HFFc6 (cell line): Measurements from ENCODE around the gene ZNF496. TPM values are rescaled to one million over a fixed set of nuclear protein-coding genes. Genes with fewer than 3 reads are reported as not detected.
"Not testable (repeated sequence)": the region's sequence is repeated elsewhere in the genome, so short reads cannot be mapped to it uniquely, and the experiment has no call there.

Source experiments
- DNase-seq: peaks from one replicate; pipeline ENCODE4 v3.0.0-alpha.2; 2018
- H3K27ac Mint-ChIP-seq: 2 replicates; pipeline ENCODE4 v1.8.0; 2020; ENCODE audit warnings: mild to moderate bottlenecking, mixed read lengths
- H3K27me3 Mint-ChIP-seq: 2 replicates; pipeline ENCODE4 v1.8.0; 2021; ENCODE audit warnings: mild to moderate bottlenecking, moderate library complexity, mixed read lengths; ENCODE audit not compliant: insufficient read depth
- H3K36me3 Mint-ChIP-seq: 2 replicates; pipeline ENCODE4 v1.8.0; 2021; ENCODE audit warnings: low read depth, mixed read lengths
- H3K4me1 Mint-ChIP-seq: 2 replicates; pipeline ENCODE4 v1.8.0; 2020; ENCODE audit warnings: low read depth, mixed read lengths
- H3K4me3 Mint-ChIP-seq: 2 replicates; pipeline ENCODE4 v1.8.0; 2020; ENCODE audit warnings: mild to moderate bottlenecking, moderate library complexity, mixed read lengths
- H3K9me3 Mint-ChIP-seq: 2 replicates; pipeline ENCODE4 v1.8.0; 2020; ENCODE audit warnings: mild to moderate bottlenecking, mixed read lengths
- CTCF ChIP-seq: fragments of 200-600 bp; sonication (generic); IDR thresholded peaks from 2 replicates; pipeline ENCODE4 v1.5.0; 2021; ENCODE audit warnings: antibody characterized with exemption, mild to moderate bottlenecking
- long read RNA-seq: library from polyadenylated mRNA; unstranded; transcript quantifications from one replicate; pipeline ENCODE4 v2.0.0, GENCODE V29; 2019
- total RNA-seq, 6 experiments: library from RNA; stranded (reverse); fragmentation: NEBNext Ultra II Directional; extraction: Animal tissue kit (Norgen Biotek cat#: 25700); gene quantifications; 2 replicates in 1 of 6; 3 replicates in 5 of 6; pipeline ENCODE4 v1.2.3, GENCODE V29; 2021

Gene ZNF496
- 10 to 100 TPM; 13.7 to 19.9 (median 17.1) TPM for total RNA-seq
- long read RNA-seq, full-length matches to known transcripts = 1 of 14 reads
- long read RNA-seq, partial matches to known transcripts = 5 of 14 reads
- long read RNA-seq, other reads (novel, unspliced or antisense) = 8 of 14 reads

GRCh38 chr1:247331525-247332214 lies at the start of gene ZNF496:
ZNF496 (minus strand) TSS chr1:247331867; CDS start chr1:247329578, 2,289 bp downstream.
- 0 out of 2 replicates have a peak, but pooled peaks cover 3% of the 10 kb centered on the region for H3K27me3 Mint-ChIP-seq
- H3K36me3 Mint-ChIP-seq = peaks cover 11% of the 10 kb centered on the region; the same call in 1 of the 2 replicates
- peak within 1 kb of the TSS; percentile 88 for H3K4me3 Mint-ChIP-seq
- H3K27ac Mint-ChIP-seq = peak within 1 kb of the TSS; percentile 76
- H3K4me1 Mint-ChIP-seq = peaks cover 41% of the 10 kb centered on the region
- peak; percentile 71 for DNase-seq
- no peaks in the 10 kb centered on the region for H3K9me3 Mint-ChIP-seq
- no peak for TF ChIP-seq CTCF

DNA sequence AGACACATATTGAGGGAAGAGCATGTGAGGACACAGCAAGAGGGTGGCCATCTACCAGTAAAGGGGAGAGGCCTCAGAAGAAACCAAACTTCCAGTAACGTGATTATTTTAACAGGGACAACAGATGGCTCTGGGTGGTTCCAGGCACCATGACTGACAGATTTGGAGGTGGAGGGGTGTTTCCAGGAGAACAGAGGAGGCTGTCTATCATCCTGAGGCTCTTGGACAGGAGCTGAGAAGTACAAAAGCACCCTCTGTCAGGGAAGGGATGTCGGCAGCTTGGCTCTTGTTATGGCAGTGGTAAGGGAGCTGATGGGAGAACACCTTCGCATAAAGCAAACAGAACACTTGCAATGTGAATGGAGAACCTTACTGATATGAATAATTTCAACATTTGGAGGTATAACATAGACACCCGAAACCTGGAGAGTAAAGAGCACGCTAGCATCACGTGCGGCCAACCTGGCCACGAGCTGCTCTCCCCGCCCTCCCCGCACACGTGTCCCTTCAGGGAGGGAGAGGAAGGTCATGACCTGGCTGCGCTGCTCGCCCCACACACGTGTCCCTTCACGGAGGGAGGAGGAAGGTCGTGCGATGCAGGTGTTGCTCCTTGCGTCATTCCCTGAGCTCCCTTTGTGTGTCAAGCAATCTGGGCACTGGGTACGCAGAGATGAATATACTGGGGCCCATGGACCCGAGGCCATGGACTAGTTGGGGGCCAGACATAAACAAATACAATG lies 46.8 kb upstream of the ZNF496 start:
- Mint-ChIP-seq H3K27me3 (peaks cover 1% of the 10 kb centered on the region; the same call in 1 of the 2 replicates), H3K36me3 (peaks cover 6% of the 10 kb centered on the region; the same call in 1 of the 2 replicates), H3K4me3 (no peak overlapping the region), H3K27ac (no peak overlapping the region), H3K4me1 (peaks cover 29% of the 10 kb centered on the region; the same call in 1 of the 2 replicates), H3K9me3 (peaks cover 5% of the 10 kb centered on the region)
- TF ChIP-seq CTCF = no peak
- no peak for DNase-seq

DNA sequence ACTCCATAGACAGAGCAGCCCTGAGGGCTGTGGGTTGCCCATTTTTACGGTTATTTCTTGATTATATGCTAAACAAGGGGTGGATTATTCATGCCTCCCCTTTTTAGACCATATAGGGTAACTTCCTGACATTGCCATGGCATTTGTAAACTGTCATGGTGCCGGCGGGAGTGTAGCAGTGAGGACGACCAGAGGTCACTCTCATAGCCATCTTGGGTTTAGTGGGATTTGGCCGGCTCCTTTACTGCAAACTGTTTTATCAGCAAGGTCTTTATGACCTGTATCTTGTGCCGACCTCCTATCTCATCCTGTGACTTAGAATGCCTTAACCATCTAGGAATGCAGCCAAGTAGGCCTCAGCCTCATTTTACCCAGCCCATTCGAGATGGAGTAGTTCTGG lies 46.0 kb upstream of the ZNF496 start:
- not testable (repeated sequence) for H3K36me3 Mint-ChIP-seq, H3K27me3 Mint-ChIP-seq, H3K9me3 Mint-ChIP-seq, DNase-seq, H3K27ac Mint-ChIP-seq, H3K4me3 Mint-ChIP-seq
- H3K4me1 Mint-ChIP-seq = peaks cover 23% of the 10 kb centered on the region; the same call in 1 of the 2 replicates

- Mint-ChIP-seq H3K9me3 (peaks cover 5% of the 10 kb centered on the region), H3K27ac (no peak overlapping the region), H3K4me1 (peaks cover 23% of the 10 kb centered on the region; the same call in 1 of the 2 replicates), H3K36me3 (peaks cover 6% of the 10 kb centered on the region; the same call in 1 of the 2 replicates), H3K27me3 (no peaks in the 10 kb centered on the region; the same call in 1 of the 2 replicates), H3K4me3 (no peak overlapping the region)
- DNase-seq = no peak
- no peak for TF ChIP-seq CTCF
These were observed 45.0 kb upstream of the ZNF496 start for GRCh38 chr1:247376659-247377058.

DNA sequence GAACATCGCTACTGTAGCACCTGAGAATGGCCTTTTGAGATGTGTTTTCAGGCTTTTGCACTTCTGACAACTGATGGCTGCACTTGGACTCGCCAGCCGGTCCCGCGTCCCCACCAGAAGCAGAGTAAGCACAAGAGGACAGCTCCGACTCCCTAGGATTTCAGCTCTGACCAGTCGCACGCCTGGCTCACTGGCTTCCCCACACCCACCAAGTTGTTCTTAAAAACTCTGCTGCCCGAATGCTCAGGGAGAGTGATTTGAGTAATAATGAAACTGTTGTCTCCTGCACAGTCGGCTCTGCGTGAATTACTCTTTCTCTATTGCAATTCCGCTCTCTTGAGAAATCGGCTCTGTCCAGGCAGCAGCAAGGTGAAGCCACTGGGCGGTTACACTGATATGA lies 44.1 kb upstream of the ZNF496 start:
- H3K36me3 Mint-ChIP-seq = peaks cover 6% of the 10 kb centered on the region; the same call in 1 of the 2 replicates
- no peak overlapping the region for H3K27ac Mint-ChIP-seq
- peak overlapping the region; percentile 33; the same call in 1 of the 2 replicates for H3K4me3 Mint-ChIP-seq
- DNase-seq = no peak
- H3K27me3 Mint-ChIP-seq = no peaks in the 10 kb centered on the region; the same call in 1 of the 2 replicates
- peaks cover 30% of the 10 kb centered on the region; the same call in 1 of the 2 replicates for H3K4me1 Mint-ChIP-seq
- no peak for TF ChIP-seq CTCF
- peaks cover 5% of the 10 kb centered on the region for H3K9me3 Mint-ChIP-seq

DNA sequence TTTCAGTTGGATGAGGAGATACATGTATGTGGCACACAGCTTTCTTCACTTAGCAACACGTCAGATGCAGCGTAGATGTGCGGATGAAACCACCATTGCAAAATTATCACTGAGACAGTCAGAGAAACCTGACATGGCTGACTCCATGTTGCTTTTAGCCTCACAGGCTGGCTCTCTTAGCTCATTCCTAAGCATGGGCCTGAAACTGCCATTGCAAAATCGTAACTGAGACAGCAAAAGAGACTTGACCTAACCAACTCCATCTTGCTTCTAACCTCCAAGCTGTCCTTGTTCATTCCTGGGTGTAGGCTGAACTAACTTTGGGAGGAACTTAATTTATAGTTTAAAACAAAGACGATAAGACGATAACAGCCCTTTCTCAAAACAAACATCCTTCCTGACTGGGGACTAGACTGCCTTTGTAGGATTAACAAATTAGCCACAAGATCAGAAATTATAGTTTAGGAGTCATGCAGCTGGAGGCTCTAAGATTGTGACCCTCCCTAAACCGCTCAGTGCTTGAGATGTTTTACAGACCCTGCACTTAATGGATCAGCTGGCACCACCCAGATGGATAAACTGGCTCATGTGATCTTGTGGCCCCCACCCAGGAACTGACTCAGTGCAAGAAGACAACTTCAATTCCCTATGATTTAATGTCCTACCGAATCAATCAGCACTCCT lies 43.1 kb upstream of the ZNF496 start:
- H3K4me3 Mint-ChIP-seq, DNase-seq: not testable (repeated sequence)

More for the DNA sequence above, 43.1 kb upstream of the ZNF496 start:
- H3K4me1 Mint-ChIP-seq = peaks cover 30% of the 10 kb centered on the region; the same call in 1 of the 2 replicates
- H3K27me3 Mint-ChIP-seq, H3K9me3 Mint-ChIP-seq, H3K36me3 Mint-ChIP-seq, H3K27ac Mint-ChIP-seq: not testable (repeated sequence)
